ENCODE data around the gene CARS1. TPM values are rescaled to one million over a fixed set of nuclear protein-coding genes. Genes with fewer than 3 reads are reported as not detected.

CARS1 gene
- total RNA-seq, 4 donors from 2014 or later = 38.1 to 66.5 (median 40.9) TPM

- peaks cover 53% of the 10 kb centered on the region for H3K4me1 ChIP-seq
- no peaks in the 10 kb centered on the region for H3K36me3 ChIP-seq
- no peak for DNase-seq (ENCODE audit: low spot score in 2 of 2)
- H3K27ac ChIP-seq = peak overlapping the region; percentile 49
- H3K4me3 ChIP-seq = peak overlapping the region; percentile 94
- WGBS = 31% methylated on average over 4 of the region's 4 CpGs
- TF ChIP-seq EP300 (IDR thresholded peaks at IDR 0.05) (no peak), POLR2AphosphoS5 (IDR thresholded peaks at IDR 0.05) (no peak), POLR2A (IDR thresholded peaks at IDR 0.05) (no peak), CTCF (IDR thresholded peaks at IDR 0.05) (no peak)
- no peaks in the 10 kb centered on the region for H3K9me3 ChIP-seq
- H3K27me3 ChIP-seq = no peaks in the 10 kb centered on the region
Observed at GRCh38 chr11:2989006-2989405, 68.2 kb downstream of the CARS1 start.

GRCh38 chr11:2987881-2988861 lies 69.1 kb downstream of the CARS1 start:
- no peaks in the 10 kb centered on the region for H3K9me3 ChIP-seq
- peak overlapping the region; percentile 49 for H3K27ac ChIP-seq
- 28% methylated on average over 11 of the region's 11 CpGs for WGBS
- H3K27me3 ChIP-seq = no peaks in the 10 kb centered on the region
- H3K36me3 ChIP-seq = no peaks in the 10 kb centered on the region
- peak overlapping the region; percentile 94 for H3K4me3 ChIP-seq
- H3K4me1 ChIP-seq = peaks cover 56% of the 10 kb centered on the region
- no peak for DNase-seq (ENCODE audit: low spot score in 2 of 2)
- TF ChIP-seq EP300 (IDR thresholded peaks at IDR 0.05) = no peak
- no peak for TF ChIP-seq CTCF (IDR thresholded peaks at IDR 0.05)
- no peak for TF ChIP-seq POLR2AphosphoS5 (IDR thresholded peaks at IDR 0.05)
- TF ChIP-seq POLR2A (IDR thresholded peaks at IDR 0.05) = no peak

GRCh38 chr11:2983908-2984307 lies 73.3 kb downstream of the CARS1 start:
- Histone ChIP-seq H3K4me1 (peaks cover 40% of the 10 kb centered on the region), H3K36me3 (peaks cover 6% of the 10 kb centered on the region), H3K27me3 (no peaks in the 10 kb centered on the region), H3K9me3 (no peaks in the 10 kb centered on the region), H3K4me3 (no peak overlapping the region), H3K27ac (no peak overlapping the region)
- TF ChIP-seq POLR2A (IDR thresholded peaks at IDR 0.05) (no peak), CTCF (IDR thresholded peaks at IDR 0.05) (no peak), EP300 (IDR thresholded peaks at IDR 0.05) (no peak), POLR2AphosphoS5 (IDR thresholded peaks at IDR 0.05) (no peak)
- DNase-seq (ENCODE audit: low spot score in 2 of 2) = no peak
- WGBS = over 99% methylated on average over 4 of the region's 4 CpGs

GRCh38 chr11:2982214-2982613 lies 75.0 kb downstream of the CARS1 start:
- Histone ChIP-seq H3K36me3 (peaks cover 23% of the 10 kb centered on the region), H3K4me3 (no peak overlapping the region), H3K4me1 (peaks cover 23% of the 10 kb centered on the region), H3K27me3 (no peaks in the 10 kb centered on the region), H3K27ac (no peak overlapping the region), H3K9me3 (no peaks in the 10 kb centered on the region)
- no peak for DNase-seq (ENCODE audit: low spot score in 2 of 2)
- TF ChIP-seq POLR2AphosphoS5 (IDR thresholded peaks at IDR 0.05) (no peak), EP300 (IDR thresholded peaks at IDR 0.05) (no peak), CTCF (IDR thresholded peaks at IDR 0.05) (no peak), POLR2A (IDR thresholded peaks at IDR 0.05) (no peak)
- 53% methylated on average over 2 of the region's 2 CpGs for WGBS

GRCh38 chr11:2981130-2981529 lies 76.1 kb downstream of the CARS1 start:
- no peak for TF ChIP-seq POLR2A (IDR thresholded peaks at IDR 0.05)
- no peak for TF ChIP-seq EP300 (IDR thresholded peaks at IDR 0.05)
- TF ChIP-seq POLR2AphosphoS5 (IDR thresholded peaks at IDR 0.05) = no peak
- no peak for TF ChIP-seq CTCF (IDR thresholded peaks at IDR 0.05)
- H3K27ac ChIP-seq = no peak overlapping the region
- WGBS = 91% methylated on average over 8 of the region's 8 CpGs
- H3K9me3 ChIP-seq = no peaks in the 10 kb centered on the region
- H3K4me3 ChIP-seq = no peak overlapping the region
- no peaks in the 10 kb centered on the region for H3K27me3 ChIP-seq
- H3K4me1 ChIP-seq = peaks cover 19% of the 10 kb centered on the region
- no peak for DNase-seq (ENCODE audit: low spot score in 2 of 2)
- H3K36me3 ChIP-seq = peaks cover 34% of the 10 kb centered on the region

Measured in suprapubic skin (tissue), 4 donors.